ENCODE results near the gene DDX11.
"Not testable (repeated sequence)": the region's sequence is repeated elsewhere in the genome, so short reads cannot be mapped to it uniquely, and the experiment has no call there.

DNA sequence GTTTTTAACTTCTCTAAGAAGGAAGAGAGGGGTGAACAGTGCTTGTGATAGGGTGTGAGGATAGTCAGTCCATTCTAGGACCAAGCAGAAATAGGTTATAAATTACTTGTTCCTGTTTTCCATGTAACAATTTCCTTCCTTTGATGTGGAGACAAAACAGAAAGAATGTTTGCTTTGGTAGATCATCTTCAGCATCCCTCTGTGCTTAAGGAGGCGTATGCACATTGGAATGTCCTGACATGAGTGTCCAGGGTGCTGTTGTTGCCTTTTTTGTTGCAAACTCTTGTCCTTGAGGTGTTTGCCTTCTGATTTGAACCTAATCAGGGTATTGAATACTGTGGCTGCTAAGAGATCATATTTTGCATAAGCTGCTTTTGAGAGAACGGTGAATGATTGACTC is 23.5 kb upstream of the DDX11 start:
- TF ChIP-seq, protein P1, sequence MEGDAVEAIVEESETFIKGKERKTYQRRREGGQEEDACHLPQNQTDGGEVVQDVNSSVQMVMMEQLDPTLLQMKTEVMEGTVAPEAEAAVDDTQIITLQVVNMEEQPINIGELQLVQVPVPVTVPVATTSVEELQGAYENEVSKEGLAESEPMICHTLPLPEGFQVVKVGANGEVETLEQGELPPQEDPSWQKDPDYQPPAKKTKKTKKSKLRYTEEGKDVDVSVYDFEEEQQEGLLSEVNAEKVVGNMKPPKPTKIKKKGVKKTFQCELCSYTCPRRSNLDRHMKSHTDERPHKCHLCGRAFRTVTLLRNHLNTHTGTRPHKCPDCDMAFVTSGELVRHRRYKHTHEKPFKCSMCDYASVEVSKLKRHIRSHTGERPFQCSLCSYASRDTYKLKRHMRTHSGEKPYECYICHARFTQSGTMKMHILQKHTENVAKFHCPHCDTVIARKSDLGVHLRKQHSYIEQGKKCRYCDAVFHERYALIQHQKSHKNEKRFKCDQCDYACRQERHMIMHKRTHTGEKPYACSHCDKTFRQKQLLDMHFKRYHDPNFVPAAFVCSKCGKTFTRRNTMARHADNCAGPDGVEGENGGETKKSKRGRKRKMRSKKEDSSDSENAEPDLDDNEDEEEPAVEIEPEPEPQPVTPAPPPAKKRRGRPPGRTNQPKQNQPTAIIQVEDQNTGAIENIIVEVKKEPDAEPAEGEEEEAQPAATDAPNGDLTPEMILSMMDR (IDR thresholded peaks at IDR 0.05; ENCODE audit: low read depth, low read length, poor library complexity, severe bottlenecking), result not testable (repeated sequence)
- not testable (repeated sequence) for TF ChIP-seq EZH2phosphoT487 (IDR thresholded peaks at IDR 0.05; ENCODE audit: borderline replicate concordance, low read length)

All from DOHH2 (cell line).